Gastrocnemius medialis (tissue), 4 donors: ENCODE results near the gene GALNT2.

Source experiments
- CTCF ChIP-seq, 5 experiments: fragments of 450-650 bp in 3 of 5; fragments of 200-600 bp in 2 of 5; sonication (generic) in 2 of 5; IDR thresholded peaks in 4 of 5; conservative IDR thresholded peaks in 1 of 5; 1 replicate in 4 of 5; 2 replicates in 1 of 5; pipeline ENCODE4 v1.5.1; 2016 to 2019; ENCODE audit warnings: antibody characterized with exemption in 5 of 5, mild to moderate bottlenecking in 3 of 5, moderate library complexity in 3 of 5
- POLR2A ChIP-seq, 2 donors: fragments of 450-650 bp; IDR thresholded peaks; one replicate each; pipeline ENCODE4 v1.6.1; 2017; ENCODE audit warnings: antibody characterized with exemption in 2 of 2, mild to moderate bottlenecking in 2 of 2, moderate library complexity in 2 of 2

DNA sequence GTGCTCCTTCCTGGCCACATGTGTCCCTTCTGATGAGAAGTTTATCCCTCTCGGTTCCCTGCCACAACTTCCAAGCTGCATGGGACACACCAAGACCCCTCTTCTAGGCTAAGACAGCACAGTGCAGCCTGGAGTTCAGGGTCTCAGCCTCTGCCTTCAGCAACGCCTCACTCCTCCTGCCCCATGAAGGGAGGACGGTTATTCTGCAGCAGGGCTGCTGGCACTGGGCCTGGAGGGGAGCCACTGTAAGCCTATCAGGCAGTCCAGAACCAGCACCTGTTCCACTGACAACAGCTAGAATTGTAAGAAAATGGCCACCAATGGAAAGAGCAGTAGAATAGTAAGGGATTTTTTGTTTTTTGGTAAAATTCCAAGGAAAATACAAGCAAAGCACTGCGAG is 72.3 kb downstream of the GALNT2 start:
- TF ChIP-seq CTCF (IDR thresholded peaks at IDR 0.05 in 4 of 5, conservative IDR thresholded peaks at IDR 0.05 in 1 of 5) (no peak), POLR2A (IDR thresholded peaks at IDR 0.05) (no peak)
